Dedifferentiated amniotic fluid mesenchymal stem cell (primary cell): ENCODE data around the gene SAXO1.
"Not testable (repeated sequence)": the region's sequence is repeated elsewhere in the genome, so short reads cannot be mapped to it uniquely, and the experiment has no call there.

Experiments
- DNase-seq: peaks from one replicate; pipeline ENCODE4 v3.0.0-alpha.2; 2016; ENCODE audit errors: extremely low spot score

SAXO1 gene

DNA sequence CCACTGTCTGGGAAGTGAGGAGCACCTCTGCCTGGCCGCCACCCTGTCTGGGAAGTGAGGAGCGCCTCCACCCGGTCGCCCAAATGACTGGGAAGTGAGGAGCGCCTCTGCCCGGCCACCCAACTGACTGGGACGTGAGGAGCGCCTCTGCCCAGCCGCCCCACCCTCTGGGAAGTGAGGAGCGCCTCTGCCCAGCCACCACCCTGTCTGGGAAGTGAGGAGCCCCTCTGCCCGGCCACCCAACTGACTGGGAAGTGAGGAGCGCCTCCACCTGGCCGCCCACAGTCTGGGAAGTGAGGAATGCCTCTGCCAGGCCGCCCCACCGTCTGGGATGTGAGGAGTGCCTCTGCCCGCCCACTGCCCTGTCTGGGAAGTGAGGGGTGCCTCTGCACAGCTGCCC is 32.9 kb downstream of the SAXO1 start:
- DNase-seq = no peak

DNA sequence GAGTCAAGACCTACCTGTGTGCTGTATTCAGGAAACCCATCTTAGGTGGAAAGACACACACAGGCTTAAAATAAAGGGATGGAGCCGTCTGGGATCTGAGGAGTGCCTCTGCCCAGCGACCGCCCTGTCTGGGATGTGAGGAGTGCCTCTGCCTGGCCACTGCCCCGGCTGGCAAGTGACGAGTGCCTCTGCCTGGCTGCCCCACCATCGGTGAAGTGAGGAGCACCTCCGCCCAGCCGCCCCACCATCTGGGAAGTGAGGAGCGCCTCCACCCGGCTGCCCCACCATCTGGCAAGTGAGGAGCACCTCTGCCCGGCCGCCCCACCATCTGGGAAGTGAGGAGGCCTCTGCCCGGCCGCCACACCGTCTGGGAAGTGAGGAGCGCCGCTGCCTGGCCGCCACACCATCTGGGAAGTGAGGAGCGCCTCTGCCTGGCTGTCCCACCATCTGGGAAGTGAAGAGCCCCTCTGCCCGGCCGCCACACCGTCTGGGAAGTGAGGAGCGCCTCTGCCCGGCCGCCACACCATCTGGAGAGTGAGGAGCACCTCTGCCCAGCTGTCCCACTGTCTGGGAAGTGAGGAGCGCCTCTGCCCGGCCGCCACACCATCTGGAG is 33.7 kb downstream of the SAXO1 start:
- no peak for DNase-seq

DNA sequence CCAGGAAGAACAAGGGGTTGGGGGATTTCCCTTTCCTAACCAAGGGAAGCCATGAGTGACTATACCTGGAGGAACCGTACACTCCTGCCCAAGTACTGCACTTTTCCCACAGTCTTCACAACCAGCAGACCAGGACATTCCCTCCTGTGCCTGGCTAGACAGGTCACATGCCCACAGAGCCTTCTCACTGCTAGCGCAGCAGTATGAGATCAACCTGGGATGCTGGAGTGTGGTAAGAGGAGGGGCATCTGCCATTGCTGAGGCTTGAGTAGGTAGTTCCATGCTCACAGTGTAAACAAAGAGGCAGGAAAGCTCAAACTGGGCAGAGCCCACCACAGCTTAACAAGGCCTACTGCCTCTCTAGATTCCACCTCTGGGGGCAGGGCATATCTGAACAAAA is 35.9 kb downstream of the SAXO1 start:
- no peak for DNase-seq

DNA sequence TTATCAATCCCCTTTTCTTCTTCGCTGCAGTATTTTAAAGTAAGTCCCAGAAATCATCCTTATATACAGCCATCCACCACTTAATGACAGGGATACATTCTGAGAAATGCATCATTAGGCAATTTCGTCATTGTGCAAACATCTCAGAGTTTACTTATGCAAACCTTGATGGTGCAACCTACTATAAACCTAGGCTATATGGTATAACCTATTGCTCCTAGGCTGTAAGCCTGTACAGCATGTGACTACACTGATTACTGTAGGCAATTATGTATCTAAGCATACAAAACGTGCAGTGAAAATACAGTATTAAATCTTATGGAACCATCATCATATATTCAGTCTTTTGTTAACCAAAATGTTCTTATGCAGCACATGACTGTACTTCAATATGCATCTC is 36.8 kb downstream of the SAXO1 start:
- DNase-seq = no peak

DNA sequence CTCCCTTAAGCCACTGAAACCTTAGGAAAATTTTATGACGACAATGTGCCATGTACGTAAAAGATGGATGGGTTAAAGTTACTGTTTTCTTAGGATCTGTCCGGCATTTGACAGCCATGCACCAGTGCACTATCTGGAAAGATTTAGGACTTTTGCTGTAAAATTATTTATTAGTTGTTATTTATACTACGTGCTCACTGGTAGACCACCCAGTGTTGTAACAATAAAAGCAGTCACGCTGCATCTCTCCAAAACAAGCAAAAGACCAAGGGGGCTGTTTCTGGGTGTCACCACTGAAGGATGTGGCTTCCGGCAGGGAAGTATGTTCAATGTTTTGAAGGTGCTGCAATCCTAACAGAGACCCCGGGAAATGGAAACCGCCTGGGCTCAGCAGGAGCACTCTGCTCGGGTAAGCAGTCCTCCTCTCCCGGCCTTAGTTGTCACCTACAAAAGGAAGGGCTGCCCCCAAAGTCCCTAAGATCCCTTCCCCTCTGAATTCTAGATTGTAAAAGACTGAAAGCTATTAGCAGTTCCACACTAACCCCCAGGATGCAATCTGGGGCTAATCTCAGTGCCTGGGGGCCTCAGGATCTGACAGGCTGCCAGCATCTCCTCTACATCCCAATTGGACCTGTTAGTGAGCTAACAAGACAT is 38.6 kb downstream of the SAXO1 start:
- DNase-seq = no peak

DNA sequence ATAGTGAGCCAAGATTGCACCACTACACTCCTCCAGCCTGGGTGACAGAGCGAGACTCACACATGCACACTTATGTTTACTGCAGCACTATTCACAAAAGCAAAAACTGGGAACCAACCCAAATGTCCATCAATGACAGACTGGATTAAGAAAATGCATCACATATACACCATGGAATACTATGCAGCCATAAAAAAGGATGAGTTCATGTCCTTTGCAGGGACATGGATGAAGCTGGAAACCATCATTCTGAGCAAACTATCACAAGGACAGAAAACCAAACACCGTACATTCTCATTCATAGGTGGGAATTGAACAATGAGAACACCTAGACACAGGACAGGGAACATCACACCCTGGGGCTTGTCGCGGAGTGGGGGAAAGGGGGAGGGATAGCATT is 41.8 kb downstream of the SAXO1 start:
- not testable (repeated sequence) for DNase-seq

DNA sequence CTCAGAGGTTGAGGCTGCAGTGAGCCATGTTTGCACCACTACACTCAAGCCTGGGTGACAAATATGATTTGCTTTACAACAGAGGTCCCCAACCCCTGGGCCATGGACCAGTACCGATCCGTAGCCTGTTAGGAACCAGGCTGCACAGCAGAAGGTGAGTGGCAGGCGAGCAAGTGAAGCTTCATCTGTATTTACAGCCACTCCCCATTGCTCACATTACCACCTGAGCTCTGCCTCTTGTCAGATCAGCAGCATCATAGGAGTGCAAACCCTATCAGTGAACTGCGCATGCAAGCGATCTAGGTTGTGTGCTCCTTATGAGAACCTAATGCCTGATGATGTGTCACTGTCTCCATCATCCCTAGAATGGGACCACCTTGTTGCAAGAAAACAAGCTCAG is 42.5 kb downstream of the SAXO1 start:
- no peak for DNase-seq

DNA sequence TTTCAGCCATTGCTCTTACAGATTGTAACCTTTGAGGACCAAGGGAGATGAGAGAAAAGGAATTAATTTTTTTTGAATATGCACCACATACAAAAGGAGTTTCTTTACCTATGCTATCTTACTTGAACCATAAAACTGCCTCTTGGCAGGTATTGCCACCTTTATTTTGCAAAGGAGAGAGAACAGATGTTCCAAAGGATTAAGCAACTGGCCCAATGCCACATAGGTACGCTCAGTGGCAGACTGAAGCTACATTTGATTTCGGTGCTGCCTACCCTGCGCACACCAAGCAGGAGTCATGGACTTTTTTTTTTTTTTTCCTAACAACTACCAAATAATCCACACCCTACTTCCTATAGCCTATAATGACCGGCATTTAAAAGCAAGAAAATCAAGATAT is 43.1 kb downstream of the SAXO1 start:
- DNase-seq = no peak

DNA sequence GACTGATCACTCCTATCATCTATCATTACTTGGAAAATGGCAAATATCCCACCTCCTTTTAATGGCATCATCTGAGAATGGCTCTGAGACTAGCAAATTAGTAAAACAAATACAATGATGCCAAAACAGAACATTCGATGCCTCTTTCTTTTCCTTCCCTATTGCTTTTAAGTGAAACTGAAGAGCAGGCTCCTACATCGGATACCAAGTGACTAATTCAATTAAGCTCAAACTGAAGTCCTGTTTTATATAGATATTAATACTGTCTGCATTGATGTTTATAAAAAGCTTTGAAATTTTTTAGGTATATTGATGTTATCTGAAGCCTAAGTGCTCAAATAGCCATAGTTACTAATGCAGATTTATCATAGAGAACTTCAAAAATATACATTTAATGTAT is 43.9 kb downstream of the SAXO1 start:
- no peak for DNase-seq

DNA sequence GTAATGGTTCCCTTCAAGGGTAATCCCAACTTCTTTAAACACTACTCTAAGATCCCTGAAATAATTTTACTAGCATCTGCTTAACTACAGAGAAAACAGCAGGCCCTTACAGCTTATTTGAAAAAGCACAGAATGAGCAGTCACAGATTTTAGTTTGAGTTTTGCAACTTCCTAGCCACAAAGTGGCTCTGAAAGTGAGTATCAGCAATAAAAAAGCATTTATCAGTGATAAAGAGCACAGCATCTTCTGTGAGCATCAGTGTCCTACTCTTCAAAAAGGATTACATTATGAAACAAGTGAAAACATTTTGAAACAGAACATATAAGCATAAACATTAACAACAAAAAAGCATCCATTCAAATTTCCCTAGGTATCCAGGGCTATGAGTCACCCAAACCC is 45.0 kb downstream of the SAXO1 start:
- DNase-seq = no peak

DNA sequence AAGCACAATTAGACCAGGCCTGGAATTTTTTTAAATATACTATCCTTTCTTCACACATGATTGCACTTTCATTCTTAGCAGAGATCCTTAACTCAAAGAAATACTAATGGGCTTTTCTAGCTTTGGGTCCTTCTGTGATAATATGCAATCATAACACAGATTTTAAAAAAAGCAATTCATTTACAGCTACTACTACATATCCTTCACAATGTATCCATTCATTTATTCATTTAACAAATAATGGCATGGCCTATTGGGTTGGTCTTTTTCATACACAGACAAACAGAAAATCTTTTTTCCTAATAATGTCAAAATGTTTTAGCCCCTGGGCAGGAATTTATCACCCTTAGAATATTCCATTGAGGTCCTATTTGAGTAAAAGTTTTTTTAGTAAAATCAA is 47.0 kb downstream of the SAXO1 start:
- no peak for DNase-seq

DNA sequence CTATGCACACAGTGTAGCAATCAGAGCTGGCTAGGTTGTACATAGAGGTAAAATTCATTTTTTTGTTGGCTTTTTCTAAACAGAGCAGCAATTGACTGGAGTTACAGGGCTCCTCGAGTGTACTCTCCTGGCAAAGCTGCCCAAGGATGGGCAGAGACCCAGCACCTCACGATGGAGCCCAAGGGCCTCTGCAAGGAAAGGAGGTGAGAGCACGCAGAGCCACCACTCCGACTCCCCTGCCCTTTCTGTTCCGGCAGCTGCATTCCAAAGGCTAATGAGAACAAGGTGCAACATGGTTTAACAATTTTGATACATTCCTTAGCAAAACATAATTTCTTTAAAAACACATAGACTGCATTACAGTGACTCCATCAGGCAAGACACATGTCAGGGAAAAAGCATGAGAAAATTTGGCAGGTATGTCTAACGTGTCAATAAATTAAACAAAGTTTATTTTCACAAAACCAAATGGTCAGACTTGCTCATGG is 47.5 kb downstream of the SAXO1 start:
- peak; percentile 17 for DNase-seq

DNA sequence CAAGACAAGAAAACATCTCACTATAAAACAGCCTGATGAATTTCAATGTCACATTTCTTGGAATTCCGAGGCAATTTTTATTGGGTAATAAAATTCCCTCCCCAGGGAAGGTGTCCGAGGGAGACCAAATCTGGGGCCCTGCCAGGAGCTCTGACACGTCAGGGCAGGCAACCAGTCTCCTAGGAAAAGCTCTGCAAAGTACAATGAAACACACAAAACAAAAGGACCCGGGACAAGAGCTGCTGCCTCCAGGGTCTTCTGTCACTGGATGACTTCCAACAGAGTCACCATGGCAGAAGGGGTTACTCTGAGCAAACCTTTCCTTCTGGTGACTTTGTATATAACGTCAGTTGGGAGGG is 50.8 kb downstream of the SAXO1 start:
- no peak for DNase-seq

DNA sequence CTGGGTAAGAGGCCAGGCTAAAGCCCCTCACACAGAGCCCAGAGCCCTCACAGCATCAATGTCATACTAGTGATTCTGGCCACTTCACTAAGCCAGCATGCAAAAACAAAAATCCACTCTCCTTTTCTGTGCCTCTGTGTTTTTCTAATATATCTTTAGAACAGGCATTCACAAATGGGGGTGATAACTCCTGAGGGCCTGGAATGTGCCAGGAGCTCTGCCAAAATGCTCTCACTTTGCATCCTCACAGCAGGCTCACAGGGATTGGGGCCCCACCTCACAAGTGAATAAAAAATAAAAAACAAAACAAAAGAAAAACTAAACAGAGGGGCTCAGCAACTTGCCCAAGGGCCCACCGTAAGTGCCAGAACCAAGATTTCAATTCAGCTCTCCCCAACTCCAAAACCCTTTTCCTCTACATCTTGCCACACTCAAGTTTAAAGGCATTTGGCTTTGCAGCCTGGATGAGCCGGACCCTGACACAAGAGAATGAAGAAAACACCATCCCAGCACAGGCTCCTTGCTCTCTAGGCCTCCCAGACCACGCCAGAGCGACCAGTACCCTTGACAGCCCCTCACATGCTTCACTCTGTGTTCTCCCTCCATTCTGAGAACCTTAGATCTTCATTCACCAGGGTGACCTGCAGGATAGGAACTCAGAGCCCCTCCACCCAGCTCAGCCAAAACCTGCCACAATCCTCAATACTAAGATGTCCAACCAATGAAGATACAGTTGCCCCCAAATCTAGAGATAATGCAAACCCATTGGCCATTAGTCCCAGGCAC is 51.3 kb downstream of the SAXO1 start:
- no peak for DNase-seq

DNA sequence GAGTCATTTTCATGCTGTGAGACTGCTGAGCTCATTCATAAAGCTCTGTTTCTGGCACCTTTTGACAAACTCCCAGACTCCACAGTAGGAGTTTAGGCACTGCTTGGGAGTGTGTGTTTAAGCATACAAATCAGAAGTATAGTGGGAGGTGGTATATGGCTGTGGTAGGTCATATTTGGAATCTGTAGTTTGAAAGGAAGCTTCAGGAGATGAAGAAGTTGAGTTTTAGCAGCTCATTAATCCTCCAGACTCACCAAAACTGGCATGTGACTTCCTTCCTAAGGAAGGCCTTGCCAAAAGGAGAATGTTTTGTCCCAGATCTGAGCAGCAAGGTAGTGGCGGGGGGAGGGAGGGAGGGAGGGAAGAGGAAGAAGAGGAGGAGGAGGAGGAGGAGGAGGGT is 52.8 kb downstream of the SAXO1 start:
- no peak for DNase-seq

DNA sequence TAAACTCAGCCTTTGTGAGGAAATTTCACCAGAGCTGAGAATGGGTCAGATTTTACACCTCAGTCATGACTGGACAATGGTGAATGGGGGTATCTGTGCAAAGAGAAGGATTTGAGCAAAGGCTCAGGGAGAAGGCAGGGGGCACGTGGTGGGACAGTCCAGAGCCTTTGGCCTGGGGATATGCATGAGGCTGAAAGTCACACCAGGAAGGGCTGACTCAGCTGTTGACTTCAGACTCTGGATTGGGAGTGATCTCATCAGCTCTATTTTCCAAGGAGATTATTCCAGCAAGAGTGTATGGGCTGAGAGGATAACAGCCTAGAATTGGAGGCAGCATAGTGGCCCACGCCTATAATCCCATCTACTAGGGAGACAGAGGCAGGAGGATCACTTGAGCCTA is 53.6 kb downstream of the SAXO1 start:
- no peak for DNase-seq

DNA sequence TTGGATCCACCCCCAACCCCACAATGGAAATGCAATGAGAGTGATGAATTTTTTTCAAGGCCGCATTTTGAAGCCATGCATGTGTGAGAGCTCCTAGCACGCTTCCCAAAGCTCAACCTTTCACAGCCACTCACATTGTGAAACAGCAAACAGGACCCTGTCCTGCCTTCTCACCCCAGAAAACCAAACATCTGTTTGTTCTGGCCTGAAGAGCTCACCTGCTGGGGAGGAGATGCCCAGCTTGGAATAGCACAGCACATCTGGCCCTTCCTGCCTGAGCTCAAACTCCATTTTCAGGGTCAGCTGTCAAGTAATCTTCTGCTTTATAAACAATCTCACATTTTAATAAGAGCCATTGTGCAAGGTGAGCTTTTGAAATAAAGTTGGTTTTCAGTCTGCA is 54.8 kb downstream of the SAXO1 start:
- no peak for DNase-seq

DNA sequence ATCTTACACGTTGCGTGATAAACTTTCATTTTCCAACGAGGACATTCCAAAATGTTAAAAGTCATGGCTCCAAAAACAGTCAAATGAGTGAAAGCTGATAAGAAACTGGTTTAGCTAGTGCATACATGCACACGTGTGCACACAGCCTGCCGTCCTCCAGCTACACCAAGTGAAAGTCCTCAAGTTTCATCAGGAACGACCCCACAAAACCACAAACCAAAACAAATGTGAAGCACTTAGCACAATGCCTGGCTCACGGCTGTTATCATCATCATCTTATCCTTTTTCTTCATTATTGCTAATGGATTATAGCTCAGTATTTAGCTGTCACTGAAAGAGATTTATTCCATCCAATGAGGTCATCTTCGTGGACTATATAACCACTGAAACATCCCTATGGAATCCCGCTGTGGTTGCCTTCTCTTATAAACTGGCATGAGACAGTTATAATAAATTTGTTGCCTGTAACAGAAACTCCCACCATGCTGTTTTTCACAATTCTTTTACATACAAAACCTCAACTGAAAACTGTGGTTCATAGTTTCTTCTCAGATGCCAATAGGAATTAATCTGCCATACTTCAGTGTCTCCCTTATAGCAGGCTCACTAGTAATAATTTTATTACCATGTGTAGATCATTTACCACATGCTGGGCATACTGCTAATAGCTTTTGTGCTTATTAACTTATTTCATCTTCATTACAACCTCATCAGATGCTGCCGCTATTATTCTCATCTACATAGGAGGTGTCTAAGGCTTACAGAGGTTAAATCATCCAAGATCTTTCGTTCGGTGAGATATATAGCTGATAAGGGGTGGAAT is 56.1 kb downstream of the SAXO1 start:
- peak; percentile 74 for DNase-seq

DNA sequence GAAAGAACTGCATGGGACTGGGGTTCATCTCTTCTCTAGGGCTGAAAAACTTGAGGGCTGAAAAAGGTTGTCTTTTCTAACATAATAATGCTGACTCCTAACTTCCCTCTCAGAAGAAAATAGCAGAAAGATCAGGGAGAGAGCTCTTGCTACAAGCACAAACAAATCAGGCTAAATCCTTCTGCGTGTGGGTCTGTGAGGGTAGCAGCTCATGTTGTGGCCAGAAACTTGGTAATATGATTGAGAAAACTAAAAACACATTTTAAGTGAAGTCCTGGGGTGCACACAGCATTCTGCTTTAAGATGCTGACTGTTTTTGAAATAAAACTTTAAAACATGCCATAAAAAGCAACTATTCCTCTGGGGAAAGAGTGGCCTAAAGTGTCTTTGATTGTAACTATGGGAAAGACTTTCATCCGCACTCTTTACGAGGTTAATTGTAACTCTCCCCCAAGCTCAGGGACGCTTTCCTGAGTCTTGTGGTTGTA is 56.7 kb downstream of the SAXO1 start:
- peak; percentile 25 for DNase-seq

DNA sequence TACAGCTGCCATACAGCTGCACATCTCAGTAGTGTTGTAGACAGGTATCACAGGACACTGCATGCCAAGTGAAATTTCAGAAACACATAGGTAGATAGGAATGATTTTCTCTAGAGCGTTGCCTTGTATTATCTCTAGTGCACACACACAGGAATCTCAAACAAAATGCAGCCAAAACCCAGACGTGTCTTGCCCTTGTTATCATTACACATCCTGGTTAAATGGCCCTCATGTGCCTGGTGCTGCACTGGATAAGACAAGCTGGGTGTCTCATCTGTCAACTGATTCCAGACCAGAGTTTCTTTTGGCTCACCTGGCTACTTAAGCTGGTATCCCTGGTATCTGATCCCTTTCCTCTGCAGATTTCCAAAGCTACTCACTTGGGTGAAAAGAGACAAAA is 59.7 kb downstream of the SAXO1 start:
- no peak for DNase-seq

DNA sequence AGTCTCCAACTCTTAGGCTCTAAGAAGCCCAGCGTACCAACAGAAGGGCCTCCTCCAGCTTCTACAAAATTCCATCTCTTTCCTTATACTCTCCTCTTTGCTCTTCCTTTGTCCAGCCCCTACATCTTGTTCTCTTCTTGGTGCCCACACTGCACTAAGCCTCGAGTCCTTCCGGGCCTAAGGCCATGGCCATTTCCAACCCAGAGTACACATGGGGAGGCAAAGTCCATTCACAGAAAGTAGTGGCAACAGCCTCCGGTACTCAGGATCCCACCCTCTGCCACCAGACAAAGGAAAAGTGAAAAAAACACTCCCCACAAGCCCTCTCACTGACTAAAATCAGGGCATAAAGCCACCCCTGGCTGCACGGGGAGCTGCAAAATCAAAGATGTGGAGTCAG is 60.3 kb downstream of the SAXO1 start:
- no peak for DNase-seq

DNA sequence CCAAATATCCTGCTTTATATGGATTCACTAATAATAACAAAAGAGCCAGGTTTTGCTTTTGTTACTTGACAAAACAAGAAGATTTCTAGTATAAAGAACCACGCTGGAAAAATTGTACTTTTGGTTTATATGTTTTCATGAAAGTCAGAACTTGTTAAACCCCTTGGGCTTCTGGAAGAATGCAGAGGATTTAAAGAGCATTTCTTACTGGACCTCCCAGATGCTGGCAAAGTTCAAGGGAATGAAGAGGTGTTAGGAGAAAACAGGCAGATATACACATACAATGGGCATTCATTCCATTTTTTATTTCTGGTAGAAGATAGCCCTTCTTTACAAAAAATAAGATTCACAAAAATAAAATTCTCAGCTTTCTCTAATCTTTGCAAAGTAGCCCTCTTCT is 61.1 kb downstream of the SAXO1 start:
- no peak for DNase-seq
